ENCODE measurements around the gene CASKIN1. TPM values are rescaled to one million over a fixed set of nuclear protein-coding genes. Genes with fewer than 3 reads are reported as not detected.

The CASKIN1 gene
- total and polyA plus RNA-seq, 4 donors: 0.13 to 0.28 (median 0.15) TPM; not detected in 1

GRCh38 chr16:2212362-2213324 lies 16.2 kb upstream of the CASKIN1 start:
- no peaks in the 10 kb centered on the region for H3K36me3 ChIP-seq (ENCODE audit: control insufficient read depth in 1 of 2, insufficient read depth in 2 of 2, low read length in 1 of 2)
- DNase-seq: no peak
- 35 to 43% methylated on average over 19 of the region's 19 CpGs for WGBS, 2 donors
- ATAC-seq (ENCODE audit: low FRiP score): no peak
- intact Hi-C loops (cut with DNase I): no loop called here
- no peaks in the 10 kb centered on the region for H3K9me3 ChIP-seq (ENCODE audit: control insufficient read depth, low read length)
- H3K27me3 ChIP-seq (ENCODE audit: control insufficient read depth in 1 of 2, insufficient read depth in 2 of 2, low read length in 1 of 2): no peaks in the 10 kb centered on the region
- no peaks in the 10 kb centered on the region for H3K4me1 ChIP-seq (ENCODE audit: control insufficient read depth in 1 of 2, insufficient read depth in 2 of 2, low read length in 2 of 2)
- no peak overlapping the region for H3K4me3 ChIP-seq (ENCODE audit: low read length in 2 of 2)
- no peak overlapping the region for H3K27ac ChIP-seq (ENCODE audit: low read depth in 1 of 2, low read length in 2 of 2)

GRCh38 chr16:2211923-2212347 lies 15.5 kb upstream of the CASKIN1 start:
- Histone ChIP-seq H3K27me3 (ENCODE audit: control insufficient read depth in 1 of 2, insufficient read depth in 2 of 2, low read length in 1 of 2) (no peaks in the 10 kb centered on the region), H3K27ac (ENCODE audit: low read depth in 1 of 2, low read length in 2 of 2) (no peak overlapping the region), H3K4me1 (ENCODE audit: control insufficient read depth in 1 of 2, insufficient read depth in 2 of 2, low read length in 2 of 2) (no peaks in the 10 kb centered on the region), H3K4me3 (ENCODE audit: low read length in 2 of 2) (no peak overlapping the region), H3K9me3 (ENCODE audit: control insufficient read depth, low read length) (no peaks in the 10 kb centered on the region), H3K36me3 (ENCODE audit: control insufficient read depth in 1 of 2, insufficient read depth in 2 of 2, low read length in 1 of 2) (no peaks in the 10 kb centered on the region)
- no peak for DNase-seq
- ATAC-seq (ENCODE audit: low FRiP score): no peak
- 74 to 75% methylated on average over 11 of the region's 11 CpGs for WGBS, 2 donors
- intact Hi-C loops (cut with DNase I): no loop called here

GRCh38 chr16:2210386-2211365 lies 14.3 kb upstream of the CASKIN1 start, which contains the start of gene BRICD5:
BRICD5 (minus strand) TSS chr16:2210863; CDS start chr16:2210833, 30 bp downstream.
- H3K9me3 ChIP-seq (ENCODE audit: control insufficient read depth, low read length): no peaks in the 10 kb centered on the region
- no peak within 1 kb of the TSS for H3K27ac ChIP-seq (ENCODE audit: low read depth in 1 of 2, low read length in 2 of 2)
- H3K4me3 ChIP-seq (ENCODE audit: low read length in 2 of 2): no peak within 1 kb of the TSS
- ATAC-seq (ENCODE audit: low FRiP score) (no peak), DNase-seq (no peak)
- H3K36me3 ChIP-seq (ENCODE audit: control insufficient read depth in 1 of 2, insufficient read depth in 2 of 2, low read length in 1 of 2): no peaks in the 10 kb centered on the region
- no peaks in the 10 kb centered on the region for H3K27me3 ChIP-seq (ENCODE audit: control insufficient read depth in 1 of 2, insufficient read depth in 2 of 2, low read length in 1 of 2)
- intact Hi-C loops (cut with DNase I): no loop called here
- 77 to 80% methylated on average over 23 to 24 of the region's 24 CpGs for WGBS, 2 donors
- no peaks in the 10 kb centered on the region for H3K4me1 ChIP-seq (ENCODE audit: control insufficient read depth in 1 of 2, insufficient read depth in 2 of 2, low read length in 2 of 2)

GRCh38 chr16:2210009-2210332 lies 13.6 kb upstream of the CASKIN1 start:
- H3K27ac ChIP-seq (ENCODE audit: low read depth in 1 of 2, low read length in 2 of 2): no peak overlapping the region

GRCh38 chr16:2209258-2210008 lies 13.0 kb upstream of the CASKIN1 start:
- no peak overlapping the region for H3K27ac ChIP-seq (ENCODE audit: low read depth in 1 of 2, low read length in 2 of 2)
- intact Hi-C loops (cut with DNase I): no loop called here
- H3K9me3 ChIP-seq (ENCODE audit: control insufficient read depth, low read length): no peaks in the 10 kb centered on the region
- DNase-seq (no peak), ATAC-seq (ENCODE audit: low FRiP score) (no peak)
- no peak overlapping the region for H3K4me3 ChIP-seq (ENCODE audit: low read length in 2 of 2)
- H3K36me3 ChIP-seq (ENCODE audit: control insufficient read depth in 1 of 2, insufficient read depth in 2 of 2, low read length in 1 of 2): no peaks in the 10 kb centered on the region
- 82 to 83% methylated on average over 28 to 29 of the region's 29 CpGs for WGBS, 2 donors
- H3K27me3 ChIP-seq (ENCODE audit: control insufficient read depth in 1 of 2, insufficient read depth in 2 of 2, low read length in 1 of 2): no peaks in the 10 kb centered on the region
- H3K4me1 ChIP-seq (ENCODE audit: control insufficient read depth in 1 of 2, insufficient read depth in 2 of 2, low read length in 2 of 2): no peaks in the 10 kb centered on the region

More at GRCh38 chr16:2210009-2210332, 13.6 kb upstream of the CASKIN1 start:
- Histone ChIP-seq H3K4me3 (ENCODE audit: low read length in 2 of 2) (no peak overlapping the region), H3K27me3 (ENCODE audit: control insufficient read depth in 1 of 2, insufficient read depth in 2 of 2, low read length in 1 of 2) (no peaks in the 10 kb centered on the region), H3K4me1 (ENCODE audit: control insufficient read depth in 1 of 2, insufficient read depth in 2 of 2, low read length in 2 of 2) (no peaks in the 10 kb centered on the region), H3K36me3 (ENCODE audit: control insufficient read depth in 1 of 2, insufficient read depth in 2 of 2, low read length in 1 of 2) (no peaks in the 10 kb centered on the region), H3K9me3 (ENCODE audit: control insufficient read depth, low read length) (no peaks in the 10 kb centered on the region)
- intact Hi-C loops (cut with DNase I): no loop called here
- WGBS, 2 donors: 90 to 91% methylated on average over 17 of the region's 17 CpGs
- DNase-seq: no peak
- ATAC-seq (ENCODE audit: low FRiP score): no peak

- DNase-seq (no peak), ATAC-seq (ENCODE audit: low FRiP score) (no peak)
- Histone ChIP-seq H3K36me3 (ENCODE audit: control insufficient read depth in 1 of 2, insufficient read depth in 2 of 2, low read length in 1 of 2) (no peaks in the 10 kb centered on the region), H3K27me3 (ENCODE audit: control insufficient read depth in 1 of 2, insufficient read depth in 2 of 2, low read length in 1 of 2) (no peaks in the 10 kb centered on the region), H3K9me3 (ENCODE audit: control insufficient read depth, low read length) (no peaks in the 10 kb centered on the region), H3K4me1 (ENCODE audit: control insufficient read depth in 1 of 2, insufficient read depth in 2 of 2, low read length in 2 of 2) (no peaks in the 10 kb centered on the region), H3K4me3 (ENCODE audit: low read length in 2 of 2) (no peak overlapping the region), H3K27ac (ENCODE audit: low read depth in 1 of 2, low read length in 2 of 2) (no peak overlapping the region)
- 90 to 91% methylated on average over 9 of the region's 9 CpGs for WGBS, 2 donors
- intact Hi-C loops (cut with DNase I): no loop called here
Measured at GRCh38 chr16:2208772-2209171, 12.4 kb upstream of the CASKIN1 start.

GRCh38 chr16:2208308-2208707 lies 11.9 kb upstream of the CASKIN1 start:
- WGBS, 2 donors: 80 to 82% methylated on average over 23 of the region's 23 CpGs
- Histone ChIP-seq H3K4me3 (ENCODE audit: low read length in 2 of 2) (no peak overlapping the region), H3K36me3 (ENCODE audit: control insufficient read depth in 1 of 2, insufficient read depth in 2 of 2, low read length in 1 of 2) (no peaks in the 10 kb centered on the region), H3K9me3 (ENCODE audit: control insufficient read depth, low read length) (no peaks in the 10 kb centered on the region), H3K27me3 (ENCODE audit: control insufficient read depth in 1 of 2, insufficient read depth in 2 of 2, low read length in 1 of 2) (no peaks in the 10 kb centered on the region), H3K4me1 (ENCODE audit: control insufficient read depth in 1 of 2, insufficient read depth in 2 of 2, low read length in 2 of 2) (no peaks in the 10 kb centered on the region), H3K27ac (ENCODE audit: low read depth in 1 of 2, low read length in 2 of 2) (no peak overlapping the region)
- ATAC-seq (ENCODE audit: low FRiP score) (no peak), DNase-seq (no peak)
- intact Hi-C loops (cut with DNase I): no loop called here

- H3K27ac ChIP-seq (ENCODE audit: low read depth in 1 of 2, low read length in 2 of 2): no peak overlapping the region
- ATAC-seq (ENCODE audit: low FRiP score) (no peak), DNase-seq (no peak)
- H3K4me3 ChIP-seq (ENCODE audit: low read length in 2 of 2): no peak overlapping the region
- no peaks in the 10 kb centered on the region for H3K9me3 ChIP-seq (ENCODE audit: control insufficient read depth, low read length)
- no peaks in the 10 kb centered on the region for H3K4me1 ChIP-seq (ENCODE audit: control insufficient read depth in 1 of 2, insufficient read depth in 2 of 2, low read length in 2 of 2)
- no peaks in the 10 kb centered on the region for H3K27me3 ChIP-seq (ENCODE audit: control insufficient read depth in 1 of 2, insufficient read depth in 2 of 2, low read length in 1 of 2)
- WGBS, 2 donors: 87 to 92% methylated on average over 9 of the region's 9 CpGs
- intact Hi-C loops (cut with DNase I): no loop called here
- no peaks in the 10 kb centered on the region for H3K36me3 ChIP-seq (ENCODE audit: control insufficient read depth in 1 of 2, insufficient read depth in 2 of 2, low read length in 1 of 2)
Measured at GRCh38 chr16:2207872-2208271, 11.5 kb upstream of the CASKIN1 start.
